ENCODE results near the gene TBC1D2.
"Not testable (repeated sequence)": the region's sequence is repeated elsewhere in the genome, so short reads cannot be mapped to it uniquely, and the experiment has no call there.

DNA sequence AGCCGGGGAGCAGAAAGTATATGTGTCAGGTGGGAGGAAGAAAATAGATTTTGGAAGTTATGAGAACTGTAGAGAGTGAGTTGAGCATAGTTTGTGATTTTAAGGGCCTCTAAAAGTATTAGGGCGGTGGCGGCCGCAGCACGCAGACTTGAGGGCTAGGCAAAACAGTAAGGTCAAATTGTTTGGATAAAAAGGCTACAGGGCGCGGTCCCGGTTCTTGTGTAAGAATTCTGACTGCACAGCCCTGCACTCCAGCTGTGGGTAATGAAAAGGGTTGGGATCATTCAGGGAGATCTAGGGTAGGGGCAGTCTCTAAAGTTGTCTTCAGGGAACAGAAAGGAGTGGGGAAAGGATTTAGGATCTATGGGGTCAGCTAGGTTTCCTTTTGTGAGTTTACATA is 12.1 kb upstream of the TBC1D2 start:
- TF ChIP-seq JUND (IDR thresholded peaks at IDR 0.05); CTCF (IDR thresholded peaks at IDR 0.05; ENCODE audit: low read depth, low read length, missing input control); GABPA (IDR thresholded peaks at IDR 0.05 in 1 of 2, conservative IDR thresholded peaks at IDR 0.05 in 1 of 2); ATF3 (IDR thresholded peaks at IDR 0.05); TAF1 (conservative IDR thresholded peaks at IDR 0.05): not testable (repeated sequence)

Measured in liver (tissue), 3 donors.